DMS53 (cell line): ENCODE measurements around the gene TP53I3.
"Not testable (repeated sequence)": the region's sequence is repeated elsewhere in the genome, so short reads cannot be mapped to it uniquely, and the experiment has no call there.

Experiments
- DNase-seq: peaks from one replicate; lab custom pipeline; 2025; lab: John Stamatoyannopoulos, UW

The TP53I3 gene

DNA sequence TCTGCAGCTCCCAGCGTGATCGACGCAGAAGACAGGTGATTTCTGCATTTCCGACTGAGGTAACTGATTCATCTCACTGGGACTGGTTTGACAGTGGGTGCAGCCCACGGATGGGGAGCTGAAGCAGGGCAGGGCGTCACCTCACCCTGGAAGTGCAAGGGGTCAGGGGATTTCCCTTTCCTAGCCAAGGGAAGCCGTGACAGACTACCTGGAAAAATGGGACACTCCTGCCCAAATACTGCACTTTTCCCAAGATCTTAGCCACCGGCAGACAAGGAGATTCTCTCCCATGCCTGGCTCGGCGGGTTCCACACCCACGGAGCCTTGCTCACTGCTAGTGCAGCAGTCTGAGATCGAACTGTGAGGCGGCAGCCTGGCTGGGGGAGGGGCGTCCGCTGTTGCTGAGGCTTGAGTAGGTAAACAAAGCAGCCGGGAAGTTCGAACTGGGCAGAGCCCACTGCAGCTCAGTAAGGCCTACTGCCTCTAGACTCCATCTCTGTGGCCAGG lies 10.6 kb upstream of the TP53I3 start:
- DNase-seq, result peak; percentile 9

DNA sequence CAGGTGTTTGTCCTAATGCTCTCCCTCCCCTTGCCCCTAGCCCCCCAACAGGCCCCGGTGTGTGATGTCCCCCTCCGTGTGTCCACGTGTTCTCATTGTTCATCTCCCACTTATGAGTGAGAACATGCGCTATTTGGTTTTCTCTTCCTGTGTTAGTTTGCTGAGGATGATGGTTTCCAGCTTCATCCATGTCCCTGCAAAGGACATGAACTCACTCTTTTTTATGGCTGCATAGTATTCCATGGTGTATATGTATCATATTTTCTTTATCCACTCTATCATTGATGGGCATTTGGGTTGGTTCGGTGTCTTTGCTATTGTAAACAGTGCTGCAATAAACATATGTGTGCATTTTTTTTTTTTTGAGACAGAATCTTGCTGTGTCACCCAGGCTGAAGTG lies 8.6 kb upstream of the TP53I3 start:
- not testable (repeated sequence) for DNase-seq

GRCh38 chr2:24088821-24089359 lies 4.3 kb upstream of the TP53I3 start:
- DNase-seq, result no peak

- no peak for DNase-seq
These were observed 2.4 kb upstream of the TP53I3 start for GRCh38 chr2:24087032-24087431.

DNA sequence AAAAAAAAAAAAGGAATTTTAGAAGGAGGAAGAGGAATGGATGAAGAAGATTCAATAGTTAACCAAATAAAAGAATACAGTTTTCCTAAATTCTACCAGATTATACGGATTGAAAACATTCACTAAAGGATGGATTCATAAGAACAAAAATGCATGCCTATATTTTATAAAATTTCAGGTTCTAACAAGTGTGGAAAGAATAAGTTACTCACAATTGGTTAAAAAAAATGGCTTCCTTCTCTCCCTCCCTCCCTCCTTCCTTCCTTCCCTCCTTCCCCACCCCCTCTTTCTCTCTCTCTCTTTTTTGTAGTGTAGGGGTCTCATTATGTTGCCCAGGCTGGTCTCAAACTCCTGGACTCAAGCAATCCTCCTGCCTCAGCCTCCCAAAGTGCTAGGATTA lies 1.6 kb upstream of the TP53I3 start:
- no peak for DNase-seq

GRCh38 chr2:24085200-24085489 lies 511 bp upstream of the TP53I3 start:
- no peak for DNase-seq

DNA sequence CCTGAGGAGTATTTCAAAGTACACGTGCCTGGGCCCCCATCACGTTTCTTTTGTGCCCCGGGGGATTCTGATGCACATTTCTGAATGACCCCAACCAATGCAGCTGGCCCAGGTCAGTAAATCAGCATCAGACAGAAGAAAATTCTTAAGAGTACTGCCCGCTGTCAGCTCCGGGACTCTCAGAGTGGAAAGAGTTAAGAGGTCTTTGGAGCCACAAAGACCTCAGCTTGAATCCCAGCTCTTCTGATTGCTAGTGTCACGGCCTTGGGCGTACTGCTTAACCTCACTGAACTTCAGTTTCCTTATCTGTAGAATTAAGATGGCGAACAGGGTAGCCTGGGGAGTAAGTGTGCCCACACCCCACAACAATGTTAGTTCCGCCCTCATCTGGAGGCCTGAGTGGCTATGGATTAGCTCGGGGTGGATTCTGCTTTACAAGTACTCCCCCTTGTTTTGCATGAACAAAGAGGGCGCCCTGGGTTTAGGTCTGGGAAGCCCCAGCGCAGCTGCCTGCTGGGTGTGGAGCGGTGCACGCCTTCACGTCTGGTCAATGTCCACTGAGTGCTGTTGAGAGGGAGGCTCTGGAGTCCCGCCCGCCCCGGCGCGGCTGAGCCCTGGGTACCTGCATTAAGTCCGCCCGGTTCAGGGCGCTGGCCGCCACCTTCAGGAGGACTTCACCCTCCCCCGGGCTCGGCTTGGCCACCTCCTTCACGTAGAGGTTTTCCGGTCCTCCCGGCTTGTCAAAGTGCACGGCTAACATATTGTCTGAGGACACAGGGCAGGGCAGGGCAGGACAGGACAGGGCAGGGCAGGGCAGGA lies 858 bp downstream of the TP53I3 start:
- peak; percentile 93 for DNase-seq

DNA sequence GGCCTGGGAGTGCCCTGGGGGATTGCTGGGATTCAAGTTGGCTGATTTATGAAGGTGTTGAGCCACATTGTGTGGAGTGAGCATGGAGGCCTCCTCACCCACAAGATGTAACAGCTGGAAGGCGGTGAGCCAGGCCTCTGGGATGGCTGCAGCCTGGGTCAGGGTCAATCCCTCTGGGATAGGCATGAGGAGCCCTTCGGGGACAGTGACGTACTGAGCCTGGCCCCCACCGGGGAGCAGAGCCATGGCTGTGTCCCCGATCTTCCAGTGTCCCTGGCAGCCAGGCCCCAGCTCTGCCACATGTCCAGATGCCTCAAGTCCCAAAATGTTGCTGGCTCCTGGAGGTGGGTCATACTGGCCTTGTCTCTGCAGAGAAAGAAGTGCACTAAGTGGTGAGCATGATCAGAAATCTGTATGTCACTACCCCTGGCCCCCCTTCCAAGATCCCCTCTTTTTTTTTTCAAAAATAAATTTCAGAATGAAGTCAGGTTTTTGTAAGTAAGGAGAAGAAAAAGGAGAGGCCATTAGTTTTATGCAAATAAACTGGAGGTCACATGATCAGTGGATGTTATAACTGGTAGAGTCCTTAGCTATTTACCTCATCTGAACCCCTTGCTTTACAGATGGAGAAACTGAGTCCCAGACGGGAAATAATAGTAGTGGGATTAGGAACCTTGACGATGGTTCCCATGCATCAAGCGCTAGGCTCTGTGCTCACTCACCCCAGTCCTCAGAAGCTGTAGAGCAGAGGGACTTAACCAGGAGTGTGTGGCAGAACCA lies 1.7 kb downstream of the TP53I3 start:
- DNase-seq, result peak; percentile 39

GRCh38 chr2:24080701-24081100 lies 3.9 kb downstream of the TP53I3 start:
- peak; percentile 95 for DNase-seq

GRCh38 chr2:24077879-24078278 lies 6.8 kb downstream of the TP53I3 start:
- DNase-seq, result peak; percentile 26

- DNase-seq, result no peak
These were observed 7.1 kb downstream of the TP53I3 start for GRCh38 chr2:24077535-24077877.

DNA sequence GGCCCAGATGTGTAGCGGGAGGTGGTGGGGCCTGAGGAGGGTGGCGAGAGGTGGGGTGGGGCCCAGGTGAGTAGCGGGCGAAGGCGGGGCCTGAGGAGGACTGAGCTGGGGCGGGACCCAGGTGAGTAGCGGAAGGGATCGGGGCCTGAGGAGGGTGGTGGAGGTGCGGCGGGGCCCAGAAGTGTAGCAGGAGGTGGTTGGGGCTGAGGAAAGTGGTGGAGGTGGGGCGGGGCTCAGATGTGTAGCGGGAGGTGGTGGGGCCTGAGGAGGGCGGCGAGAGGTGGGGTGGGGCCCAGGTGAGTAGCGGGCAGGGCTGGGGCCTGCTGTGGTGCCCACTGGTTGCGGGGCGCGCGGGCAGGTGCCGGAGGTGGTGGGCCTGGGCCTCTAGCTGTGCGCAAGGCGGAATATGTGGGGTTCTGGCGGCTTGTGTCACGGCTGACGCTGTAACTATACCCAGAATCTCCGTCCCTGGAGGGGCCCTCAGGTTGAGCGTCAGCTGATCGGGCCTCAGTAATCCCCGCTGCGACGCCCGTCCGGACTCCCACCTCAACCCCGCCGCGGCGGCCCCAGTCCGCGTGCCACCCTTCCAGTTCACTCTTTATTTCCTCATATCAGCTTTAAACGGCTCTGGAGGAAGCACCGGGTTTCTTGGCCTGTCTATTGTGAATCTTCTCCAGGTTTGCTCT lies 7.6 kb downstream of the TP53I3 start:
- DNase-seq, result peak; percentile 76

DNA sequence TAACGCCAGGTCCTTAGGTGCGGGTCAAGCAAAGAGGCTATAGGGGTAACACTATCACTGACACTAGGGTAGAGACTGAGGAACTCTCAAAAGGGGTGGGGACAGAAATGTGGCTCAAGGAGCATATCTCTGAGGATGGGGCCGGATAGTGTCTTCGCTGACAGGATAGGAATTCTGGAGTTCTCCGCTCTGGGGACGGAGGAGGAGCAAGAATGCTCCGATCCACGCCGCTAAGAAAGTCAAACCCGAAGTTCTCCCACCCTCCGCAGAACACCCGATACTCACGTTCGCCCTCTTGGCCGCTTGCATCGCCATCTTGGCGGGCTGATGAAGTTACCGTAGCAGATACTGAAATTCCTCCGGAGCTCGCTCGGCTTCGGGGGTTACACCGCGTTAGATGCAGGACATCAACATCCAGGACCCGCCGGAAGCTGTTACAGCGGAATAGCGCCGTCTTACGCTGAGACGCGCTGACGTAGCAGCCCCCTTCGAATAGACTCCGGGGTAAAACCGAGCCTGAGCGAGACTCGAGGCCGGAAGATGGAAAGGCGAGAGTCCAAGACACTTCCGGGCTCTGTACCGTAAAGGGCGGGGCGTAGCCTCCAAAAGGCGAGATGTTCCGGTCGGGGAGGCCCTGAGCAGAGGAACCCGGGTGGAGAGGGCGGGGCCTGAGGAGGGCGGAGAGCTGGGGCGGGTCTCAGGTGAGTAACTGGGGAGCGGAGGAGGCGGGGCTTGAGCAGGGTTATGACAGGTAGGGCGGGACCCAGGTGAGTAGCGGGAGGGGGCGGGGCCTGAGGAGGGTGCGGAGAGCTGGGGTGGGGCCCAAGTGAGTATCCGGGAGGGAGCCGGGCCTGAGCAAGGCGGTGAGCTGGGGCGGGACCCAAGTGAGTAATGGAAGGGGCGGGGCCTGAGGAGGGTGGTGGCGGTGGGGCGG lies 8.5 kb downstream of the TP53I3 start, which contains the start of gene SF3B6:
SF3B6 (minus strand) TSS at position 412 of the 934 bp plus-strand sequence; CDS start at position 315, 97 bp downstream.
- peak; percentile 99 for DNase-seq

DNA sequence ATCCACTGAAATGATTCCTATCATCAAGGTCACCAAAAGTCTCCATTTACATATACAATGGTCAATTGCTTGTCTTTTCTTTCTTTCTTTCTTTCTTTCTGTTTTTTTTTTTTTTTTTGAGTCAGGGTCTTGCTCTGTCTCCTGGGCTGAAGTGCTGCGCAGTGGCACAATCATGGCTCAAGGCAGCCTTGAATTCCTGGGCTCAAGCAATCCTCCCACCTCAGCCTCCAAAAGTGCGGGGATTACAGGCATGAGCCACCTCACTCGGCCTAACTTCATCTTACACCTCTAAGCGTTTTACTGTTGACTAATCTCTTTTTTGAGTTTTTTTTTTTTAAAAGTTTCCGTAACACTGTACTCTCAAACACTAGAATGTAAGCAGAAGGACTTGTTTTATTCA lies 9.4 kb downstream of the TP53I3 start:
- no peak for DNase-seq

- DNase-seq, result no peak
These were observed 10.8 kb downstream of the TP53I3 start for GRCh38 chr2:24073816-24074215.

DNA sequence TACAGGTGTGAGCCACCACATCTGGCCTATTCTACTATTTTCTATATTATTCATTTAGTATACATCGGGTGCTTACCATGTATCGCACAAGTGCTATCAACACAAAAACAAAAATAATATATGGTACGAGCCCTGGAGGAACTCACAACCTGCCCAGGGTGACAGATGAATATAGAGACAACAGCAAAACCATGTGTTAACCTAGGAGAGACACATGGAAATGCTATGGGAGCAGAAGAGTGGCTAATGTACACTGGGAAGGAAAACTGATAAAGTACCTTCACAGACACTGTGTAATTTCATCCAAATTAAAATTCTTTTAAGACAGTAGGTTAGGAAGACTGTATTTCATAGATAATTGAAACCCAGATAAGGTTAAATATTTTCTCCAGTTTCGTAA lies 12.4 kb downstream of the TP53I3 start:
- DNase-seq, result no peak

DNA sequence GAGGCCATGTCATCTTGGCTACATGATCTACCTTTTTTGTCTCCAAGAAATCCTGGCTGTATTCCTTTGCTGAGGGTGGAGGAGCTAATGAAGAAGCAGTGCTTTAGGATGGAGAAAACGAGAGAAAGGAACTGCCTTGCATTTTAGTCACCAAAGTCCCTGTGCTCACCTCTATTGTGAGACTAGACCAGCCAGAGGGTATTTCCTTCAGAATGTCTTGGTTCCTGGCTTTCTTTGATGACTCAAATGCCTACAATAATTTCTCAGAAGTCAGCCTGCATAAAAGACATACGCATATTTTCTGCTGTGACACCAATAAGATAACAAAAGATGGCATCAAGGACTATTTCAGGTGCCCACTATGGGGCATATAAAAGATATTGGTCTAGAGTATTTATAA lies 19.3 kb downstream of the TP53I3 start:
- no peak for DNase-seq

GRCh38 chr2:24058564-24059271 lies 25.9 kb downstream of the TP53I3 start:
- DNase-seq, result peak; percentile 41

DNA sequence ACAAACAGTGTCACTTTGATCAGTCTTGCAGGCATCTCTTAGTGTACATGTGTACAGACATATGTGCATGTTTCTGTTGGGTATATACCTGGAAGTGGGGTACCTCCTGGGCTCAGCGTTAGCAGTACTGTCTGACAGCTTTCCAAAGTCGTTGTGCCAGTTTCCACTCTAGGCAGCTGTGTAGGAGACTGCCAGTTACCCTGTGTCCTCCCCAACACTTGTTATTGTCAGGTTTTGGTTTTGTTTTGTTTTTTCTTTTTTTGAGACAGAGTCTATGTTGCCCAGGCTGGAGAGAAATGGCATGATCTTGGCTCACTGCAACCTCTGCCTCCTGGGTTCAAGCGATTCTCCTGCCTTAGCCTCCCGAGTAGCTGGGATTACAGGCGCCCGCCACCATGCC lies 28.9 kb downstream of the TP53I3 start:
- DNase-seq, result no peak

DNA sequence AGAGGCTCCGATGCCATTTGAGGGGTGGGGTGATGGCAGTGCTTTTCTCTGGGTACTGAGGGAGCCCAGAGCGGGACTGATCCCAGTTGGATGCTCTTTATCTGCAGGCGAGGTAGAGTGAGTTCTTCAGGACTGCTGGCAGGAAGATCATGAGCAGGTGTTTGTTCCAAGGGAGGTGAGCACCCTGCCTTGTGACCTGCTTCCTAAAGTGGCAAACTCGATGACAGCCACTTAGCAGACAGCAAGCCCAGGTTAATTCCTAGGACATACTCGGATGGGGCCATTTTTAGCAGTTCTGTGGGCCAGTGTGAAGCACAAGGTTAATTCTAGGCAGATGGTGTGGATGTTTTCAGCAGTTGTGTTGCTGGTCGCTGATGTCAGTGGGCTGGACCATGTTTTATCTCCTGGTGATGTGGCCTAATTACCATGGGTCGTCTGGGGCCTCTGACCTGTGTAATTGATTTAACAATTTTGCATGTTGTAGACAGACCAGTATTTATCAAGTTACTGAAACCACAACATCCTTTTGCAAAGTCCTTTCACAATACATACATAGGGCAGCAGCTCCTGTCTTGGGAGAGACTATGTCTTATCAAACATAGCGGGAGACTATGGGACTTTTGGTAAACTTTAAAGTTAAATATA lies 30.1 kb downstream of the TP53I3 start:
- DNase-seq, result no peak
